Fibroblast of skin of left biceps (primary cell): ENCODE results near the gene TCEANC2.
A peak's percentile ranks its signal among the peaks of the same experiment; 100 is the strongest.
"Not testable (repeated sequence)": the region's sequence is repeated elsewhere in the genome, so short reads cannot be mapped to it uniquely, and the experiment has no call there.

ENCODE experiments used
- DNase-seq, 2 experiments: peaks; one replicate each; pipeline ENCODE4 v3.0.0-alpha.2; 2013; ENCODE audit warnings: low read depth in 2 of 2

TCEANC2 gene

DNA sequence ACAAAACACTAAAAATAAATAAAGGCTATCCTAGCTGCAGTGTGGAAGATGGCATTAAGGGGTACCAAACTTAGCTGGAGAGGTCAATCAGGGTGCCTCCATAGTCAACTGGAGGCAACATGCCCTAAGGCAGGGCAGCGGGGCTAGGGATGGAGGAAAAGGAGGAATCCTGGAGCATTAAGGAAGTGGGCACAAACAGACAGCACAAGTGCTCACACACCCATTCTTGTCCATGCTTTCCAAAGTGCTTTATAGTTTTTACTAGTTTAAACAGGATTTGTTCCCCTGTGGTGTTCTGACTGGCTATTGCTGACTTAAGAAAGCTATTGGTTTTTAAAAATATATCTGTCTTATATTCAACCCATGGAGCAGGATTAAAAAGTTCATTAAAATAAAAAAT, 33.3 kb downstream of the TCEANC2 start:
- DNase-seq, result no peak

DNA sequence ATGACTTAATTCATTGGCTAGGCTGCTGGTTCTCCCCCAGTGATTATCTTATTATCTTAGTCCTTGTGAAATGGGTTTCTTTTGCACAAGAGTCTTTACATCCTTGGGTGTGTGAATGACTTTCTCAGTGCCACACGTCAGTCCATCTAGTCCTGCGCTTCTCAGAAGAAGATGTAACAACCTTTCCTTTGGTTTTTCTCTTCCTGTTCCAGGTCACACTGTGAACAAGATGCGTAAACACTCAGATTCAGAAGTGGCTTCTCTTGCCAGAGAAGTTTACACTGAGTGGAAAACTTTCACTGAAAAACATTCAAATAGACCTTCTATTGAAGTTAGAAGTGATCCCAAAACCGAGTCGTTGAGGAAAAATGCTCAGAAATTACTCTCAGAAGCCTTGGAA, 35.0 kb downstream of the TCEANC2 start:
- no peak for DNase-seq

DNA sequence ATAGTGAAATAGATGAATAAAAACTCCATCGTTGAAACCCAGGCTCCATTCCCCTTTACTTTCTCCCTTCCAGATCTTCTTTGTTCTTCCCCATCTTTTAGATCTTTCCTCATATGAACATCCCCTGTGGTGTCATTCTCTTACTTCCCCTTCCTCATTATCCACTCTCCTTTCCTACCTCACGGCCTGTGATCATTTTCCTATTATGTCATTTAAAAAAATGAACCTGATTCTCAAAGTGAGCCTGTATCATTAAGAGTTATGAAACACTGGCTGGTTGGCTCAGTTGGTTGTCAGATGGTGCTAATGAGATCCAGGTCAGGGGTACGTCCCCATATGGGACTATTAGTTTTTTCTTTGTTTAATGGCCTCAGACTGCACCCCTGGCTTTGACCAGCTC, 38.3 kb downstream of the TCEANC2 start:
- no peak for DNase-seq

DNA sequence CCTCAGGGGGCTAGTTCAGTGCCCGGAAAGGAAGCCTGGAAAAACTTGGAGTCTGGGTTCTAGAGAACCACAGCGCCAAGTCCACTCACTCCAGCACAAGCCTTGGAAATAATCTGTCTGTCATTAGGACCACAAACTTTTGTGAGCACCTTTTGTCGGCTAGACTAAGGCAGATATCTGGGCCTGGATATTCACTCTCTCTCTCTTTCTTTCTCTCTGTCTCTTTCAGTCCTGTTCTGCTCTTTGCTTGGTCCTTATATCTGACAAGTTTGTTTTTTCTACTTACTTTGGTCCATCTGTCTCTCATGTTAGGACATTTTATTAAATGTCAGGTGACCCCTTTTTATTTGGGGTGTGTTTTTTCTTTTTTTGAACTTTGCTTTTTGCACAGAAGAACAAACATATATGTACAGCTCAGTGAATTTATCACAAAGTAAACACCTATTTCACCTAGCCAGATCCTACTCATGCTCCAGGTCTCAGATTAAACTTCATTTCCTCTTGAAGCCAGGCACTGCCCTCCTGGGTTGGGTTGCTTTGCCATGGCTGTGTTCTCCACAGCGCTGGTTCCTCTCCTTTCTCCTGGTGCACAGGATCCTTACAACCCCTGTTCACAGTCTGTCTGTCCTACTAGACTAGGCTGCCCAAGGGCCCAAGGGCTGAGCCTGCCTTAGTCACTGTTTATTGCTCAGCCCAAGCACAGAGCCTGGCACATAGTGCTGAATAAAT, 40.8 kb downstream of the TCEANC2 start:
- DNase-seq, result no peak

DNA sequence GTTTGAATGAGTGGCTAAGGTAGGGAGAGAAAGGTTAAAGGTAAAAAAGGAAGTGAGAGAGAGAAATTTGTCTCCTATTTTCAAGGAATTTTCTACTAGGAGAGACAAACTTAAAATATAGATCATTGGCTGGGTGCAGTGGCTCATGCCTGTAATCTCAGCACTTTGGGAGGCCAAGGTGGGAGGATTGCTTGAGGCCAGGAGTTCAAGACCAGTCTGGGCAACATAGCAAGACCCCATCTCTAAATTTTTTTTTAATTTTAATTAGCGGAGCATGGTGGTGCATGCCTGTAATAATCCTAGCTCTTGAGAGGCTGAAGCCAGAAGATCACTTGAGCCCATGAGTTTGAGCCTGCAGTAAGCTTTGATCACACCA, 41.3 kb downstream of the TCEANC2 start:
- DNase-seq, result not testable (repeated sequence)

DNA sequence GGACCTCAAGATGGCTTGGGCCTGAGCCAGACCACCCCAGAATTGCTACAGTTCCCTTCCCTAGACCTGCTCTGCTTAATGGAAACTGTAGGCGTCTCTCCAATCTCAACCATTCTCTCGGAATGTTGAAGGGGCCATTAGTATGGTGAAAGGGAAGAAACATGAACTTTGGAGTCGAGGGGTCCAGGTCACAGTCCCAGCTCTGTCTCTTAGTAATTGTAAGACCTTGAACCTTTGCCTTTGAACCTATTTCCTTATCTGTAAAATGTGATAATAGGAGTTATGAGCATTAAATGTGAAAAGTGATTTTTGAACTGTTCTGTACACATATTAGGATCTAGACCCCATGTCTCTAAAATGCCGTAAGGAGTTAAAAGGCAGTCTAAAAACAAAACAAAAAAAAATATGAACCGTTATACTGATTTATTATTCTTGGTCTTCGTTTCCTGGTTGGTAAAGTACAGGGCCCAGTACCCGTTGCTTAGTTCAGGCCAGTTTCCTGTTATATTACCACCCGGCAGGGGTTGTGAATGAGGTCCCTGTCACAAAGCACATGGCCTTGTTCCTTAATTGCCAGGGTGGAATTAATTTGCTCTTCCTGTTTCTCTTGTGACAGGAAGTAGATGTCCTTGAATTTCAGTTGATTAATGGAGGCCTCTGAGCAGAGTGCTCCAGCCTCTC, 42.3 kb downstream of the TCEANC2 start:
- DNase-seq, result no peak

DNA sequence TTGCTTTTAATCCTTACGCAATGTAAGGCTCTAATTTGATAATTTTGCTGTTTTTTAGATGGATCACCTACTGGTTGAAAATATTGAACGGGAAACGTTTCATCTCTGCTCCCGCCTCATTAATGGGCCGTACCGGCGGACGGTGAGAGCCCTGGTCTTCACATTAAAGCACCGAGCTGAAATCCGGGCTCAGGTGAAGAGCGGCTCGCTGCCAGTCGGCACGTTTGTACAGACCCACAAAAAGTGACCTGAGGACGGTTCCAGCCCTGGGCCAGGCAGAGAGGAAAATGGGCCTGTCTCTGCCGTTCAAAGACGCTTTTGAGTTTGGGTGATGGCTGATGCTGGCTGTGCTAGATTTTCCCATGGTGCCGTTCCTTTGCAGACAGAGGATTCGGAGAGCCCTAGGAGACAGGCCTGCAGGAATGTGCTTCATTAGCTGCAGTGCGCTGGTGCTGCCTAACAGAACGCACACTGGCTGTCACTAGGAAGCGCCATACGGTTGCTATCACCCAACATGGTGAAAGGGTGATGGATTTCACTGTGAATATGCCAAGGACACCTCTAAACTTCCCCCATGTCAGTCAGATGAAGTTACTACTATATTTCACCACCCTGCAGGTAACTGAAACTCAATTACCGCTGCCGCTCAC, 42.9 kb downstream of the TCEANC2 start:
- no peak for DNase-seq

DNA sequence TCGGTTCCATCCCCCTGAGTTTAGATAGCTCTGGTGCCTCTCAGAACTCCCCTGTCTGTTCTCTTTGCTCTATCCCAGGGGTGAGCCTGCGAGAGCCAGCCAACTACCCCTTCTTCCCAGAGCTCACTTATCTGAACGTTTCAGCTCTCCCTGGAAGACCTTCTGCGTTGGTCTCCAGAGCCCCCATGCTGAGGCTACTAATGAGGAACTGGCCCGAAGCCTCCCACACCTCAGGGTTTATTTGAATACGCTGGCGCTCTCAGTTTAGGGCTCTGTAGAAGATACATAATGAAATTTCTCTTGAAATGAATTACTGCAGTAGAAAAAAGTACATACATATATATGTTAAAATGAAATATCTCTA, 43.5 kb downstream of the TCEANC2 start:
- DNase-seq, result no peak

DNA sequence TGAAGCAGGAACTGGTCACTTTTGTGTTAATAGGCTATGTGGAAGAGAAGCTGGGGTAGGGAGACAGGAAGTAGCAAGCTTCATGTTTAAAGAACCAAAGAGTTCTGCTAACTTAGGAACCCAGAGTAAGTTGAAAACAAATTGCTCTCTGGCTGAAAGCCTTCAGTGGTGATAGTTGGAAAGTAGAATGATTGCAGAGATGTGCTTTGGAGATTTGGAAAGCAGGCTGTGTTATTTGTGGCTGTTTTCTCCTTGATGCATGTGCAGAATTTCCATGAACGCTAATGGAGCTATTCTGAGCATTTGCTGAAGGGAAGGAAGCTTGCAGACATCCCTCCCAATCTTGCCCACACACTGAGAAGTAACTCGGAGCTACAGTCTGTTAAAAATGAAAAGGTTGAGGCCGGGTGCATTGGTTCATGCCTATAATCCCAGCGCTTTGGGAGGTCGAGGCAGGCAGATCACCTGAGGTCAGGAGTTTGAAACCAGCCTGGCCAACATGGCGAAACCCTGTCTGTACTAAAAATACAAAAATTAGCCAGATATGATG, 45.7 kb downstream of the TCEANC2 start:
- no peak for DNase-seq

DNA sequence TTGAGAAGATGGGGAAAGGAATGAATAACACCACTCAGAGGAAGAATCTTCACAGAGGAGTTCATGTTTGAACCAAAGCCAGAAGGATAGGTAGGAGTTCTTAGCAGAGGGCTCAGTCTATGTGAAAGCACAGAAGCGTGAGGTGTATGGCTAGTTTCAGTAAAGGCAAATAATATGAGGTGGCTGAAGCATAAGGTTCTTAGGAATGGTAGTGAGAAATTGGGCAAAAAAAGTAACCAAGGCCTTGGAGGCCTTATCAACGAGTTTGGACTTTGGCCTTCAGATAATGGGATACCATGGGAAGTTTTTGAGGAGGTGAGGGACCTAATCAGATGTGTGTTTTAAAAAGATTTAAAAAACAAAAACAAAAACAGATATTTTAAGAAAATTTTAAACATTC, 47.1 kb downstream of the TCEANC2 start:
- DNase-seq, result no peak

DNA sequence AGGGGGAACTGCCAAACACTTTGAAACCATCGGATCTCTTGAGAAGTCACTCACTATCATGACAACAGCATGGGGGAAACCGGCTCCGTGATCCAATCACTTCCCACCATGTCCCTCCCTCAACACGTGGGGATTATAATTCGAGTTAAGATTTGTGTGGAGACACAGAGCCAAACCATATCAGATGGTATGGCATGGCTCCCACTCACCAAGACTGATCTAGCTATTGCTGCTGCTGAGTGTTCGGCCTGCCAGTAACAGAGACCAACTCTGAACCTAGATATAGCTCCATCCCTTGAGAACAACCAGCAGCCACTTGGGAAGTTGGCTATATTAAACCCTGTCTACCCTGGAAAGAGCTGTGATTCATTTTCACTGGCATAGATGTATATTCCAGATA, 50.0 kb downstream of the TCEANC2 start:
- no peak for DNase-seq

DNA sequence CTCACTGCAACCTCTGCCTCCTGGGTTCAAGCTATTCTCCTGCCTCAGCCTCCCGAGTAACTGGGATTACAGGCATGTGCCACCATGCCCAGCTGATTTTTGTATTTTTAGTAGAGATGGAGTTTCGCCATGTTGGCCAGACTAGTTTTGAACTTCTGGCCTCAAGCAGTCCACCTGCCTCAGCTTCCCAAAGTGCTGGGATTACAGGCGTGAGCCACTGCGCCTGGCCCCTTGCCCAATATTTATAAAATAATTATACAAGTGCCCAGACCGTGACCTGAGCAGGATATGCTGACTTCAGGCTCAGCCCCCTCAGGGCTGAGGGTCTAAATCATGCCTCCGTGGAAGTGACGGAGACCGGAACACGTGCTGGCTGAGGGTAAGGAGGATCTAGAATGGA, 51.2 kb downstream of the TCEANC2 start:
- not testable (repeated sequence) for DNase-seq

DNA sequence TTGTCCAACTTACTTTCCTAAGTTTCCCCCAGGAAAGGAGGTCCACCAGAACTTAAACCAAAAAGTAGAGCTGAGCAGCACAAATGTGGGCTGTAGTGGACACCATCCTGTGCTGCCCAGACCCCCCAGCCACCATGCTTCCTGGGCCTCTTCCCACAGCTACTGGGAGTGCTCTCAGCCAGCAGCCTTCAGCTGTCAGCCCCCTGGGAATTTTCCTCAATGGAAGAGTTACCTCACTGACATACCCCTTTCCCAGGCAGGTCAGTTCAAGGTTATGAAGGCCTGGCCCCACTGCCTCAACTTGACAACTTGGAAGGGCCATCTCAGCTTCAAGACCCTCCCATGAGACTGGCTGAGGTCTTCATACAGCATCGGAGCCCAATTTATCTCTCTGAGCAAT, 51.7 kb downstream of the TCEANC2 start:
- DNase-seq, result no peak

DNA sequence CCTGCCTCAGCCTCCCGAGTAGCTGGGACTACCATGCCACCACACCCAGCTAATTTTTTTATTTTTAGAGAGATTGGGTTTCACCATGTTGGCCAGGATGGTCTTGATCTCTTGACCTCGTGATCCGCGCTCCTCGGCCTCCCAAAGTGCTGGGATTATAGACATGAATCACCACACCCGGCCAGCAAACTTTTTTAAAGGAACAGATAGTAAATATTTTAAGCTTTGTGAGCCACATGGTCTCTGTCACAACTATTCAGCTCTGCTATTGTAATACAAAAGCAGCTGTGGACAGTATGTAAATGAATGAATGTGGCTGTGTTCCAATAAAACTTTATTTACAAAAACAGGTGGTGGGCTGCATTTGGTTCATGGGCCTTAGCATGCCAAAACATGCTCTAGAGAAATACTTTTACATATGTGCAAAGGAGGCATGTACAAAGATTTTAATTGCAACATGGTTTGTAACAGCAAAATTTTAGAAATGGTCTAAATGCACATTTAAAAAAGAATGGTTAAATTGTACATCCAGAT, 52.4 kb downstream of the TCEANC2 start:
- DNase-seq, result no peak

DNA sequence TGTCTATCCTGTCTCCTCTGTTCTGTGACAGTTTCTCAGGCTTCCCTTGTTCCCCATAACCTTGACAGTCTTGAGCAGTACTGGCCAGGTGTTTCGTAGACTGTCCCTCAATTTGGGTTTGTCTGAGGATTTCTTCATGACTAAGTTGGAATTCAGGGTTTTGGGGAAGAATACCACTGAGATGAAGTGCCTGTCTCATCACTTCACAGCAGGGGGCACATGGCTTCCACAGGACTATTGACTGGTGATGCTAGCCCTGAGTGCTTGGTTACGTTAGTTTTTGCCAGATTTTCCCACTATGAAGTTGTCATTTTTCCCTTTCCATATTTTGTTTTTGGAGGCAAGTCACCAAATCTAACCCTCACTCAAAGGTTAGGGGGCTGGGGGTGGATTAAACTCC, 53.7 kb downstream of the TCEANC2 start:
- peak; percentile 13 to 26 for DNase-seq

DNA sequence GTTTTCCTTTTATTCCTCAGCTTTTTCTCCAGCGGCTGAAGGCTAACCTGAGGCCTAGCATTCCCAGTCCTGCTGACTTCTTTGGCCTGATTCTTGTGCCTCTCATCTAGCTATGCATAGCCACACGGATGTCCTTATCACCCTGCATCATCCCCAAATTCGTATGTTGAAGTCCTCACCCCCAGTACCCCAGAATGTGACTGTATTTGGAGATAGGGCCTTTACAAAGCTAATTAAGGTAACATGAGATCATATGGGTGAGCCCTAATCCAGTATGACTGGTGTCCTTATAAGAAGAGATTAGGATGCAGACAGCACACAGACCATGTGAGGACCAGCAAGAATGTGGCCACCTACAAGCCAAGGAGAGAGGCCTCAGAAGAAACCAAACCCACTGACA, 54.7 kb downstream of the TCEANC2 start:
- DNase-seq, result no peak

DNA sequence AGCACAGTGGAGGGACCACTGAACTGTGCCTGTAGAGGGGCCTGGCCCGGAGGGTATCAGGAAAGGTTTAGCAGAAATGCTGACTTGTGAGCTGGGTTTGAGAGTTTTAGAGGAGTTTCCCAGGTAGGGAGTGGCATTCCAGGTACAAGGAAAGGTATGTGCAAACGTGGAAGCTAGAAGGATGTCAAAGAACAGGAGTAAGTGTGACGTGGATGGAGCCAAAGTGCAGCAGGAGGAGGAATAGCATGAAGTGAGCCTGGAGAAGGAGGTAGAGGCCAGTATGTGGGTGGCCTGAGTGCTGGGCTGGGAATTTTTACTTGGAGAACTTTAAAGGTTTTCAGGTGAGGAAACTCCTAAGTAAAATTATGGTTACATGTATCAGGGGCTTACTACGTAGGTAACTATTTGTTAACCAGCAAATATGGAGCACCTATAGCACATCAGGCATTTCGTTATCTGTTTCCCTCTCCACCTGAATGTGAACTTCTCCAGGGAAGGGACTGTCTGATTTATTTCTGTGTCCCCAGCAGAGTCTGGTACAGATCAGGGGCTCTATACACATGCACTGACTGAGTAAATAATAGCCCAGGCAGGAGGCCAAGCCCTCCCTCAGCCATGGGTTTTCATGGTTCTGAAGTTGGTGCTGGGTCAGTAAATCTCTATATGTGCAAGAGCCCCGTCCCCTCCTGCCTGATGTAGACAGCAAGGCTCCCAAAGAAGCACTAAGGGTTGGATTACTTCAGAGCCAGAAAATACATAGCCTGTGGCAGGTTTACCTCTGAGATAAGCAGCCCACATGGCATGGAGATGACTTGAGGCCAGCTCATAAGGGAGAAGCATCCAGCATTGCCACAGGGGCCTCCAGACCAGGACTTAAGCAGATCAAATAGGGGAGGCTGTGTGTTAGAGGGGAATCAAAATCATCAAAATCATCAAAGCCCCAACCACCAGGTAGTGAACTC, 56.0 kb downstream of the TCEANC2 start:
- DNase-seq, result no peak

DNA sequence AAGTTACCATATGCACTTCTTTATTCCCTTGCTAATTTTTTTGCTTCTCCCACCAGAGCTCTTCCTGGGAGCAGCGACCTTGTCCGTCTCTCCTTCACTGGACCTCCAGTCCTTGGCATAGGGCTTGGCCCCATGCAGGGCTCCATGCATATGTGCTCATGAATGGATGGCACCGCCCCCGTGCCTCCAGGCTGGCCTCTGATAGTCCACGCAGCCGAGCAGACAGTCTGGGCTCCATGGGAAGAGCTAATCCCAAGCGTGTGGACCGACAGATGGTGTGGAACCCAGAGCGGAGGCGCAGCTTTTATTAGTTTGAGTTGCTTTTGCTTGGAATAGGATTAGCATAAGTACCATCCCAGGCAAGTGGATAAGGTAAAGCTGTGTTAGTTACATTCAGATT, 57.6 kb downstream of the TCEANC2 start:
- no peak for DNase-seq

DNA sequence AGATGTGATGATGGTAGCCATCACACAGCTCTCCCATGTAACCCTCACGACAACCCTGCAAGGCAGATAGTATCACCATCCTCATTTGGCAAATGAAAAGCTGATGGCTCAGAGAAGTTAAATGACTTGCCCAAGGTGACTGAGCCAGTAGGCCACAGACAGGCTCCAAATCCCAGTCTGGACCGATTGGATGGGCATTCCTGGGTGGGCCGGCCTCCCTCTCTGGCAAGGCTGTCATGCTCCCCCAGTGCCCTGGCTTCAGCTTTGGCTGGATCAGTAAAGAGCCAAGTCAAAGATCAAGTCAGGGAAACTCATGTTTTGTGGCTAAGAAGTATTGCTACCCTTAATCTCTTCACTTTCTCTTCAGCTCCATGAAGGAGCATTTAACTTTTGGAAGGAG, 58.2 kb downstream of the TCEANC2 start:
- no peak for DNase-seq

DNA sequence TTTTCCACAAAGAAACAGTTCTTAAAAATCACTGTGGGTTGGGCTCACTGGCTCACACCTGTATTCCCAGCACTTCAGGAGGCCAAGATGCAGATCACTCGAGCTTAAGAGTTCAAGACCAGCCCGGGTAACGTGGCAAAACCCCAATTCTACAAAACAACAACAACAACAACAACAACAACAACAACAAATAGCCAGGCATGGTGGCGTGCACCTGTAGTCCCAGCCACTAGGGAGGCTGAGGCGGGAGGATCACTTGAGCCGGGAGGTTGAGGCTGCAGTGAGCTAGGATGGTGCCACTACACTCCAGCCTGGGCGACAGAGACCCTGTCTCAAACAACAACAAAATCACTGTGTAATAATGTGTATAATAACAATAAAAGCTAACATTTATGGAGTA, 58.6 kb downstream of the TCEANC2 start:
- DNase-seq, result no peak

DNA sequence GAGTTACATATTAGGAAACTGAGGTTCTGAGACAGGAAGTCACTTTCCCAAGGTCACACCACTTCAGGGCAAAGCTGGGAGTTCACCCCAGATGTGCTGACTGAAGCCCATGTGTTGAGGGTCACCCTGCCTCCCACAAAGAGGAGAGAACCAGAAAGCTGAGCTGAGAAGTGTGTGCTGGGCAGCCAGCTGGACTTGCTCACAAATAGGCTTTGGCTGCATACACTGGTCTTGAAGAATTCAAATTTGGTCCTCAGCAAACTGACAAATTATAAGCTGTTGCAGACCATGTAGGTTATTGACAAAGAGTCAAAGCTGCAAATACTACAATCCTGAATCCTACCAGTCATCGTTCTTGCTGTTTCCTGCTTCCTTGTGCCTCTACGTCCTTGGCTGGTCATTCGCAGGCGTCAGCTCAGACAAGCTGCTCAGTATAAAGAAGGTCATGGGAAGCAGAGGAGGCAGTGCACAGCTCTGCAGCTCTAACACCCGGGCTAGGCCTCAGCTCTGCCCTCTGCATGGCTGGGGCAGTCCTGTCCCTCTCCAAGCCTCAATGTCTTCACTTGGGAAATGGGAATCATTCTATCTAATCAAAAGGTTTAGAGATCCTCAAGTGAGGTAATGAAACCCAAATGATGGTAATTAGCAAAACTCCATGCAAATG, 59.4 kb downstream of the TCEANC2 start:
- DNase-seq, result no peak
